Liver (tissue), 1 donor: Measurements from ENCODE around the gene UROC1.

ENCODE experiments used
- NR2F2 ChIP-seq: IDR thresholded peaks from 2 replicates; pipeline ENCODE4 v1.6.1; 2016; ENCODE audit warnings: antibody characterized with exemption
- SP1 ChIP-seq: IDR thresholded peaks from 2 replicates; pipeline ENCODE4 v1.6.1; 2018; ENCODE audit warnings: antibody characterized with exemption, mild to moderate bottlenecking
- TF ChIP-seq, protein P1 (sequence below): IDR thresholded peaks from 2 replicates; pipeline ENCODE4 v1.6.1; 2016; ENCODE audit warnings: antibody characterized with exemption
- donor health status: healthy.

DNA sequence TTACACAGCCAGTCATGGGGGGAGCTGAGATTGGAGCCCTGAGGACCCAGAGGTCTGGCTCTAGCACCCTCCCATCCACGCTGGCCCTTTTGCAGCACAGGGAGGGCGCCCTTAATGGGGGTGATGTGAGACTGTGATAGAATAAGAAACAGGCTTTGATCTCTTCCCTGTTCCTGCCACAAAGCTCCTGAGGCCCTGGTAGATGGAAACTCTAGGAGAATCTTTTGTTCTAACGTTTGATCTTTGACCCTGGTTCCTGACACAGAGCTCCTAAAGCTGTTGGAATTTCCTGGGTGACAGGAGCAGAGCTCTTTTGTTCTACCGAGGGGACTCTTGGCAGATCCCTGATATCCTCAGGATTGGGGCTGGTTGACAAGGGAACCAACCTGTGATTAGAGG is 1.2 kb upstream of the UROC1 start:
- no peak for TF ChIP-seq SP1
- TF ChIP-seq, protein P1, sequence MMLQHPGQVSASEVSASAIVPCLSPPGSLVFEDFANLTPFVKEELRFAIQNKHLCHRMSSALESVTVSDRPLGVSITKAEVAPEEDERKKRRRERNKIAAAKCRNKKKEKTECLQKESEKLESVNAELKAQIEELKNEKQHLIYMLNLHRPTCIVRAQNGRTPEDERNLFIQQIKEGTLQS: no peak
- TF ChIP-seq NR2F2: no peak
